Measurements from ENCODE around the gene KCNMA1.

KCNMA1 gene

DNA sequence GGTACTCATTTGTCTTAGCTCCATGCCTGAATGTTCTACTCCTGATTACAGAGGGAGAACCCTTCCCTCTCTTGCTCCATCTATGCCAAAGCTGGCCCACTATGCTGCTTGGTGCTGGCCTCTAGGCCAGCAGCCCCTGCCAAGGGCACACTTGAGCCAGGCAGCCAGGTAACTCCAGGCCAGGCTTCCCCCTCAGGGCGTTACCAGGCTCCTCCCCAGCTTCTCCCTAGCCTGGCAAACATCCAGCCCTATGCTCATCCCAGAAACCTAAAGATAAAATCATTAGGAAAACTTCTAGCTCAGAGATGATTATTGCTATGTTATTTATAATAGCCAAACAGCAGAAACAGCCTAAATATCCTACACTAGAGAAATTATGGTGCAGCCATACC is 103.7 kb downstream of the KCNMA1 start:
- no peak overlapping the region for H3K9ac ChIP-seq (ENCODE audit: low read length)

DNA sequence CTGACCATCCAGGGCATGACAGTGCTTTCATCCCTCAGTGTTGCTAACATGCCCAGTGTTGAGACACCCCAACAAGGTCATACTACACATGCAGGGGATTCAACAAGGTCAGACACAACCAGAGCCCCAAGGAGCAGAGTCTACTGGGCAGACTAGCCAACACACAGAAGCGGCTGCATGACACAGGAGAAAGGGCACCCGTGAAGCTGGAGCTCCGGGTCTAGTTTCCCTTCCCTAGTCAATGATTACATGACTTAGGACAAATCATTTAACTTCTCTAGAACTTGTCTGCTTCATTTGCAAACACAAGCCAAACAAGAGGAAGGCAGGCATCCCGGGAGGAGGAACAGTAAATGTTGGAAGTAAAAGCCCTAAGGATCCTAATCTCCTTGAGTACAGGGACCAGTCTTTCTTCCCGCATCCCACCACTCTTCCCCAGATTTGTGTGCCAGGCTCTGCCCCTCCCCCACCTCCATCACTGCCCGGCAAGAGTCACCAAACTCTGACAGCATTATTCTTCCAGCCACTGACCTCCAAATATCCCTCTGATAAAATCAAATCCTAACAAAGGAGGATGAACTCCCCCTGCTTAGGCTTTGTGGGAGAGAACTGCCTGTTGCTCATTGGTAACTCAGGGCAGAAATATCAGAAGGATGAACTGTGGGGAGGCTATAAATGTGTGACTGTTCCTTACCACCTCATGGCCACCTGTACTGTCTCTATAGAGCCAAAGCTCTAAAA is 104.3 kb downstream of the KCNMA1 start:
- Histone ChIP-seq H2BK5ac (ENCODE audit: low read length) (no peak overlapping the region), H3K79me1 (ENCODE audit: low read length) (no peaks in the 10 kb centered on the region), H2BK120ac (ENCODE audit: low read depth, low read length) (no peak overlapping the region), H3K79me2 (ENCODE audit: control insufficient read depth, insufficient read depth, low read length) (no peaks in the 10 kb centered on the region), H3K36me3 (ENCODE audit: control insufficient read depth, insufficient read depth, low read length) (no peaks in the 10 kb centered on the region), H3K23ac (ENCODE audit: low read length) (no peak overlapping the region), H2BK15ac (replicated peaks; ENCODE audit: low read depth) (no peak overlapping the region), H3K4ac (ENCODE audit: low read depth, low read length) (no peak overlapping the region), H3K4me1 (ENCODE audit: control insufficient read depth, low read depth, low read length) (no peaks in the 10 kb centered on the region), H3K18ac (ENCODE audit: low read length) (no peak overlapping the region), H4K8ac (ENCODE audit: low read depth, low read length) (no peak overlapping the region), H4K5ac (ENCODE audit: low read length) (no peak overlapping the region), H2AK5ac (ENCODE audit: low read length) (no peak overlapping the region), H3K9ac (ENCODE audit: low read length) (no peak overlapping the region), H3K27me3 (ENCODE audit: insufficient read depth, low read length, poor library complexity) (no peaks in the 10 kb centered on the region), H3K4me3 (ENCODE audit: low read length) (no peak overlapping the region), H3K4me2 (ENCODE audit: low read length) (no peak overlapping the region), H3K56ac (ENCODE audit: low read length) (no peak overlapping the region), H3K27ac (ENCODE audit: low read depth, low read length) (no peak overlapping the region)
- DNase-seq, result no peak
- WGBS (ENCODE audit: extremely low coverage, insufficient coverage, low lambda C conversion rate), result no CpG with 5 or more reads among the region's 6 CpGs

More for the DNA sequence above, 103.7 kb downstream of the KCNMA1 start:
- no peak overlapping the region for H4K8ac ChIP-seq (ENCODE audit: low read depth, low read length)
- H3K4me1 ChIP-seq (ENCODE audit: control insufficient read depth, low read depth, low read length), result no peaks in the 10 kb centered on the region
- DNase-seq, result no peak
- H3K36me3 ChIP-seq (ENCODE audit: control insufficient read depth, insufficient read depth, low read length), result no peaks in the 10 kb centered on the region
- no peaks in the 10 kb centered on the region for H3K79me2 ChIP-seq (ENCODE audit: control insufficient read depth, insufficient read depth, low read length)
- no peak overlapping the region for H3K4me2 ChIP-seq (ENCODE audit: low read length)
- no peak overlapping the region for H3K18ac ChIP-seq (ENCODE audit: low read length)
- H2BK120ac ChIP-seq (ENCODE audit: low read depth, low read length), result no peak overlapping the region
- no CpG with 5 or more reads among the region's 1 CpG for WGBS (ENCODE audit: extremely low coverage, insufficient coverage, low lambda C conversion rate)
- no peak overlapping the region for H3K4ac ChIP-seq (ENCODE audit: low read depth, low read length)
- no peak overlapping the region for H3K56ac ChIP-seq (ENCODE audit: low read length)
- H3K27me3 ChIP-seq (ENCODE audit: insufficient read depth, low read length, poor library complexity), result no peaks in the 10 kb centered on the region
- no peak overlapping the region for H2BK15ac ChIP-seq (replicated peaks; ENCODE audit: low read depth)
- no peak overlapping the region for H3K4me3 ChIP-seq (ENCODE audit: low read length)
- H3K27ac ChIP-seq (ENCODE audit: low read depth, low read length), result no peak overlapping the region
- H3K79me1 ChIP-seq (ENCODE audit: low read length), result no peaks in the 10 kb centered on the region
- no peak overlapping the region for H2BK5ac ChIP-seq (ENCODE audit: low read length)
- H3K23ac ChIP-seq (ENCODE audit: low read length), result no peak overlapping the region
- no peak overlapping the region for H4K5ac ChIP-seq (ENCODE audit: low read length)
- H2AK5ac ChIP-seq (ENCODE audit: low read length), result no peak overlapping the region

DNA sequence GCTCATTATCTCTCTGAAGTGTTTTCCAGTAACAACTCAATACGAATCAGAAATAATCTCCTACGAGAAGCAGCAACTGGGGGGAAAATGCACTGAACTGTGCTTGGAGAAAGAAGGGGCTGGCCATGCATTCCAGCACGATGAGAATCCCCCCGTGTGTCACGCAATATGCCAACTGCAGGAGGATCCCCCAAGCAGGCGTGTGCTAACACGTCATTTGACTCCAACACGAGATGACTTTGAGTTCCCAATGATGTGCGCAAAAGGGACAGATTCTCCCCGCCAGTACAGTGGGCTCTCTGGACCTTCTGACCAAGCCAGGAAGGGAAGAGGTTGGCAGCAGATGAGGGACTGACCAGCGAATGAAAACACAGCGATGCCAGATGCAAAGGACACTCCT is 105.5 kb downstream of the KCNMA1 start:
- Histone ChIP-seq H2BK5ac (ENCODE audit: low read length) (no peak overlapping the region), H3K23ac (ENCODE audit: low read length) (no peak overlapping the region), H3K4me3 (ENCODE audit: low read length) (no peak overlapping the region), H3K56ac (ENCODE audit: low read length) (no peak overlapping the region), H4K5ac (ENCODE audit: low read length) (no peak overlapping the region), H3K4me1 (ENCODE audit: control insufficient read depth, low read depth, low read length) (no peaks in the 10 kb centered on the region), H2BK15ac (replicated peaks; ENCODE audit: low read depth) (no peak overlapping the region), H3K79me2 (ENCODE audit: control insufficient read depth, insufficient read depth, low read length) (no peaks in the 10 kb centered on the region), H3K18ac (ENCODE audit: low read length) (no peak overlapping the region), H3K4ac (ENCODE audit: low read depth, low read length) (no peak overlapping the region), H3K9ac (ENCODE audit: low read length) (no peak overlapping the region), H3K27ac (ENCODE audit: low read depth, low read length) (no peak overlapping the region), H3K4me2 (ENCODE audit: low read length) (no peak overlapping the region), H3K36me3 (ENCODE audit: control insufficient read depth, insufficient read depth, low read length) (no peaks in the 10 kb centered on the region), H3K79me1 (ENCODE audit: low read length) (no peaks in the 10 kb centered on the region), H4K8ac (ENCODE audit: low read depth, low read length) (no peak overlapping the region), H2AK5ac (ENCODE audit: low read length) (no peak overlapping the region), H3K27me3 (ENCODE audit: insufficient read depth, low read length, poor library complexity) (no peaks in the 10 kb centered on the region), H2BK120ac (ENCODE audit: low read depth, low read length) (no peak overlapping the region)
- no peak for DNase-seq
- no CpG with 5 or more reads among the region's 12 CpGs for WGBS (ENCODE audit: extremely low coverage, insufficient coverage, low lambda C conversion rate)

DNA sequence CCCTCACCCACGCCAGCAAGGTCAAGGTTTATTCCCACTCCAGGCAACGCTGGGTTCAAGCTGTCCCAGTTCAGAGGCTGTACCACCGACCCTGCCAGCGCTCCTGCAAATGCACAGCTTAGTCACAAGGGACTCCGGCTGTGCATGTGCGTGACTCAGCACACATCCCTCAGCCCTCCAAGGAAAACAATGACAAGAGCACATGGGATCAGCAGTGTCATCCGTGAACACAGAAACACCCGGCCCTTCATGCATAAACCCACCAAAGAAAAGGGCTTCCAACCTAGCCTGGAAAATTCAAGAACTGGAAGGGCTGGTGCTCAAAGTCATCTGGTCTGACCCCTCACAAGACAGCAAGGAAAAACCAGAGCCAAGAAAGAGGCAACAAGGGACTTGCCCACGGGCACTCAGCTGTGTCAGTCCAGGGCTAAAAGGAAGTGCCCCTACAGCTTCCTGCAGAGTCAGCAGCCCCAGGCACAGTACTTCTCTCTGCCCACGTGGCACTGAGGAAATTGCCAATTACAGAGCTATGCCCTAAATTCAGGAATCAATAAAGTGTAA is 106.1 kb downstream of the KCNMA1 start:
- H3K4me3 ChIP-seq (ENCODE audit: low read length), result no peak overlapping the region
- H3K79me1 ChIP-seq (ENCODE audit: low read length), result no peaks in the 10 kb centered on the region
- no peak overlapping the region for H2BK15ac ChIP-seq (replicated peaks; ENCODE audit: low read depth)
- H3K4me2 ChIP-seq (ENCODE audit: low read length), result no peak overlapping the region
- no peak overlapping the region for H3K4ac ChIP-seq (ENCODE audit: low read depth, low read length)
- no peak overlapping the region for H3K23ac ChIP-seq (ENCODE audit: low read length)
- no peaks in the 10 kb centered on the region for H3K4me1 ChIP-seq (ENCODE audit: control insufficient read depth, low read depth, low read length)
- H3K18ac ChIP-seq (ENCODE audit: low read length), result no peak overlapping the region
- no peak overlapping the region for H3K27ac ChIP-seq (ENCODE audit: low read depth, low read length)
- no peak overlapping the region for H3K9ac ChIP-seq (ENCODE audit: low read length)
- H3K56ac ChIP-seq (ENCODE audit: low read length), result no peak overlapping the region
- H4K5ac ChIP-seq (ENCODE audit: low read length), result no peak overlapping the region
- no peaks in the 10 kb centered on the region for H3K79me2 ChIP-seq (ENCODE audit: control insufficient read depth, insufficient read depth, low read length)
- H3K27me3 ChIP-seq (ENCODE audit: insufficient read depth, low read length, poor library complexity), result no peaks in the 10 kb centered on the region
- H4K8ac ChIP-seq (ENCODE audit: low read depth, low read length), result no peak overlapping the region
- no peak overlapping the region for H2BK120ac ChIP-seq (ENCODE audit: low read depth, low read length)
- no peaks in the 10 kb centered on the region for H3K36me3 ChIP-seq (ENCODE audit: control insufficient read depth, insufficient read depth, low read length)
- WGBS (ENCODE audit: extremely low coverage, insufficient coverage, low lambda C conversion rate), result no CpG with 5 or more reads among the region's 10 CpGs
- H2AK5ac ChIP-seq (ENCODE audit: low read length), result no peak overlapping the region
- no peak overlapping the region for H2BK5ac ChIP-seq (ENCODE audit: low read length)
- no peak for DNase-seq

DNA sequence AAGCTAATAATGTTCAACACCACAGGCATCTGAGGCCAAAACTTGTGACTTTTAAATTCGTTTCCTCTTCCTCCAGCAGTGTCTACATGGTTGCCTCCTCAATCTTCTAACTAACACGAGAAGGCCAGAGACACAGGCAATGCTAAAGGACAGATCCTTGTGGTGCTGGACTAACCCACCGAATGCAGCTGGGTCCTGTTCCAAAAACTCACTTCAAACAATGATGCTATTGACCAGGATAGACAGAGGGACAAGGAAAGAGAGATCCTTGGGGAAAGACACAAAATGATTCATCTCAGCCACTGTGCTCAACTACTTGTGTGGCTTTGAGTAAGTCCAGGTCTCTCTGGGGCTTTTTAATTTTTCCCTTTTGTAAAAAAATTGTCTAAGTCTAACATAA is 107.6 kb downstream of the KCNMA1 start:
- no peak overlapping the region for H3K4ac ChIP-seq (ENCODE audit: low read depth, low read length)
- H3K9ac ChIP-seq (ENCODE audit: low read length), result no peak overlapping the region
- H3K27me3 ChIP-seq (ENCODE audit: insufficient read depth, low read length, poor library complexity), result no peaks in the 10 kb centered on the region
- H4K5ac ChIP-seq (ENCODE audit: low read length), result no peak overlapping the region
- no peak overlapping the region for H3K56ac ChIP-seq (ENCODE audit: low read length)
- H3K4me1 ChIP-seq (ENCODE audit: control insufficient read depth, low read depth, low read length), result no peaks in the 10 kb centered on the region
- no peak overlapping the region for H2AK5ac ChIP-seq (ENCODE audit: low read length)
- H3K18ac ChIP-seq (ENCODE audit: low read length), result no peak overlapping the region
- H3K36me3 ChIP-seq (ENCODE audit: control insufficient read depth, insufficient read depth, low read length), result no peaks in the 10 kb centered on the region
- no peak overlapping the region for H3K4me3 ChIP-seq (ENCODE audit: low read length)
- no peak overlapping the region for H2BK5ac ChIP-seq (ENCODE audit: low read length)
- H3K27ac ChIP-seq (ENCODE audit: low read depth, low read length), result no peak overlapping the region
- H3K79me1 ChIP-seq (ENCODE audit: low read length), result no peaks in the 10 kb centered on the region
- H3K4me2 ChIP-seq (ENCODE audit: low read length), result no peak overlapping the region
- H3K79me2 ChIP-seq (ENCODE audit: control insufficient read depth, insufficient read depth, low read length), result no peaks in the 10 kb centered on the region
- WGBS (ENCODE audit: extremely low coverage, insufficient coverage, low lambda C conversion rate), result no CpG with 5 or more reads among the region's 3 CpGs
- H3K23ac ChIP-seq (ENCODE audit: low read length), result no peak overlapping the region
- no peak overlapping the region for H2BK120ac ChIP-seq (ENCODE audit: low read depth, low read length)
- no peak overlapping the region for H4K8ac ChIP-seq (ENCODE audit: low read depth, low read length)
- no peak overlapping the region for H2BK15ac ChIP-seq (replicated peaks; ENCODE audit: low read depth)
- no peak for DNase-seq

Measured in mesendoderm (in vitro differentiated cells).